ENCODE measurements around the gene COL11A2.
"Not testable (repeated sequence)": the region's sequence is repeated elsewhere in the genome, so short reads cannot be mapped to it uniquely, and the experiment has no call there.

COL11A2 gene

GRCh38 chr6:33192105-33192646 lies at the start of gene COL11A2:
Gene COL11A2, minus strand, starts transcription at chr6:33192467. Its CDS starts 227 bp downstream, at chr6:33192240.
- no peak for DNase-seq

GRCh38 chr6:33241968-33242367 lies 49.7 kb upstream of the COL11A2 start:
- no peak for DNase-seq

- no peak for DNase-seq
These were observed 45.5 kb upstream of the COL11A2 start for GRCh38 chr6:33237741-33238140.

- DNase-seq: no peak
These were observed 44.6 kb upstream of the COL11A2 start for GRCh38 chr6:33236852-33237251.

- DNase-seq: no peak
These were observed 44.1 kb upstream of the COL11A2 start for GRCh38 chr6:33236328-33236727.

- no peak for DNase-seq
These were observed 43.0 kb upstream of the COL11A2 start for GRCh38 chr6:33235221-33235634.

- DNase-seq: not testable (repeated sequence)
These were observed 34.3 kb upstream of the COL11A2 start for GRCh38 chr6:33226503-33227120.

- no peak for DNase-seq
These were observed 25.4 kb upstream of the COL11A2 start for GRCh38 chr6:33217681-33218080.

GRCh38 chr6:33217246-33217645 lies 25.0 kb upstream of the COL11A2 start:
- no peak for DNase-seq

GRCh38 chr6:33216117-33216649 lies 23.9 kb upstream of the COL11A2 start:
- DNase-seq: no peak

- no peak for DNase-seq
These were observed 23.2 kb upstream of the COL11A2 start for GRCh38 chr6:33215271-33216116.

GRCh38 chr6:33213989-33214335 lies 21.7 kb upstream of the COL11A2 start:
- DNase-seq: no peak

GRCh38 chr6:33213166-33213988 lies 21.1 kb upstream of the COL11A2 start:
- DNase-seq: no peak

- no peak for DNase-seq
These were observed 20.5 kb upstream of the COL11A2 start for GRCh38 chr6:33212857-33213165.

GRCh38 chr6:33211666-33212422 lies 19.6 kb upstream of the COL11A2 start:
- no peak for DNase-seq

- DNase-seq: no peak
These were observed 18.9 kb upstream of the COL11A2 start for GRCh38 chr6:33211136-33211535.

- DNase-seq: no peak
These were observed 17.6 kb upstream of the COL11A2 start for GRCh38 chr6:33209856-33210255.

- DNase-seq: no peak
These were observed 16.1 kb upstream of the COL11A2 start, which contains the start of gene RING1 for GRCh38 chr6:33208091-33208967. Gene RING1, plus strand, starts transcription at chr6:33208500. Its CDS starts 323 bp downstream, at chr6:33208823.

- no peak for DNase-seq
These were observed 15.4 kb upstream of the COL11A2 start for GRCh38 chr6:33207552-33208090.

- DNase-seq: no peak
These were observed 14.7 kb upstream of the COL11A2 start for GRCh38 chr6:33206864-33207551.

Measured in NCI-H1417 treated with DMSO at 0.1 percent for 48 hours (cell line).